Spleen (tissue), 7 donors: ENCODE measurements around the gene TRAM2.

Source experiments
- CTCF ChIP-seq, 11 experiments: fragments of 200-600 bp in 7 of 11; fragments of 450-650 bp in 4 of 11; sonication (generic) in 4 of 11; IDR thresholded peaks in 8 of 11; conservative IDR thresholded peaks in 3 of 11; 1 replicate in 7 of 11; 2 replicates in 4 of 11; pipeline versions ENCODE4 v1.4.0 to v1.8.0; 2016 to 2021; ENCODE audit warnings: antibody characterized with exemption in 11 of 11, inconsistent platforms in 4 of 11, mild to moderate bottlenecking in 1 of 11
- POLR2A ChIP-seq, 3 donors: fragments of 450-650 bp; IDR thresholded peaks; one replicate each; pipeline ENCODE4 v1.5.1; 2017; ENCODE audit warnings: antibody characterized with exemption in 3 of 3, mild to moderate bottlenecking in 1 of 3
- POLR2AphosphoS5 ChIP-seq, 3 donors: sonication (generic); formaldehyde crosslinking; IDR thresholded peaks; one replicate each; pipeline ENCODE4 v1.5.1; 2017; ENCODE audit warnings: antibody characterized with exemption in 3 of 3
- donor health status: DM: no; HTN: no; CAD: no; lungs with moderate emphysema.
- donor health status: DM: no; HTN: no; CAD: no.
- donor health status: DM: no; HTN: no; CAD: no.

- TF ChIP-seq CTCF (IDR thresholded peaks at IDR 0.05 in 8 of 11, conservative IDR thresholded peaks at IDR 0.05 in 3 of 11) = no peak
- no peak for TF ChIP-seq POLR2A (IDR thresholded peaks at IDR 0.05)
- TF ChIP-seq POLR2AphosphoS5 (IDR thresholded peaks at IDR 0.05) = no peak
Observed at GRCh38 chr6:52557389-52558265, 19.2 kb downstream of the TRAM2 start.
